HS-5 (cell line): ENCODE measurements around the gene TREML4.
"Not testable (repeated sequence)": the region's sequence is repeated elsewhere in the genome, so short reads cannot be mapped to it uniquely, and the experiment has no call there.

Experiments
- DNase-seq: peaks from one replicate; pipeline ENCODE4 v3.0.0-alpha.2; 2012; ENCODE audit warnings: low read depth

The TREML4 gene, protein sequence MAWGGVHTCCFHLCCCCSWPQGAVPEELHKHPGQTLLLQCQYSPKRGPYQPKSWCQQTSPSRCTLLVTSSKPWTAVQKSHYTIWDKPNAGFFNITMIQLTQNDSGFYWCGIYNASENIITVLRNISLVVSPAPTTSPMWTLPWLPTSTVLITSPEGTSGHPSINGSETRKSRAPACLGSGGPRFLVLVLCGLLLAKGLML

GRCh38 chr6:41228096-41228495 is at the start of gene TREML4:
TREML4 (plus strand) TSS chr6:41228349; CDS start chr6:41228428, 79 bp downstream.
- no peak for DNase-seq

GRCh38 chr6:41179163-41179562 is 49.0 kb upstream of the TREML4 start:
- no peak for DNase-seq

GRCh38 chr6:41181566-41181965 is 46.6 kb upstream of the TREML4 start:
- no peak for DNase-seq

- no peak for DNase-seq
Measured at GRCh38 chr6:41182069-41183034, 45.8 kb upstream of the TREML4 start.

DNA sequence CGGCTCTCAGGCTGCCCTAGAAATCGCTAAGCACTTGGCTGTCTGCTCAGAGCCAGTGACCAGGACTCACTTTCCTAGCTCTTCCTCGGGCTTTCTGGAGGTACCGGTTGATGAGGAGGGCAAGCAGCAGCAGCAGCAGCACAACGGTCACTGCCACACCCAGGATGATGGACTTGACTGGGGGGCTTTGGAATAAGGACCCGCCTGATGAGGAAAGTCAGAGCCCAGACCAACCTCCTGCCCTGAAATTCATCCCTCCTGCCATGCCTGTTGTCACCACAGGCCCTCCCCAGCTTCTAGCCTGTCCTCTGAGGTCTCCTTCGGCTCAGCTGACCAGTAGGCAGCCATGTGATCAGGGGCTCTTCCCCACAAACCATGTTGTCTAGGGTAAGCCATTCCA is 43.4 kb upstream of the TREML4 start:
- DNase-seq: no peak

DNA sequence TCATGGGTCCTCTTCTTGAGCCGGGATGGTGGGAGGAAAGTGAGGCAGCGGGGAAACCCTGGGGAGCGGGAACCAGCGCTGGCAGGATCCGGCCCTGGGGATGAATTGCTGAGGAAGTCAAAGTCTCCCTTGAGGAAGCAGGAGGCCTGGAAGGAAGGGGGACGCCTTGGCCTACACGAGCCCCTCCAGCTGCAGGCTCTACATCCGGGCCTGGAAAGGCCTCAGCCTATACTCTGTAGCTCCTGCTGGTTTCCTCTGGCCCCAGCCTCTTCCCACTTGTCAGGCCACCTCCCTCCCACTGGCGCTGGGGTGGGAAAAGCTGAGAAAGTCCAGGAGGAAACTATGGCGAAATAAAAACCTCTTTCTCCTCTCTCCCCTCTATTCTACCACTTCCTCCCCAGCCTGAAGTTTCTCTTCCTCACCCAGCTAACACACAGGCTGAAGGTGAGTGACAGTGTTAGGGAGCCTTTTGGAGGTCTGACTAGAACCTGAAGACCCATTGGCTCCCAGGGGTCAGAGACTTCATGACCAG is 42.1 kb upstream of the TREML4 start:
- no peak for DNase-seq

- no peak for DNase-seq
Measured at GRCh38 chr6:41187924-41188886, 39.9 kb upstream of the TREML4 start.

DNA sequence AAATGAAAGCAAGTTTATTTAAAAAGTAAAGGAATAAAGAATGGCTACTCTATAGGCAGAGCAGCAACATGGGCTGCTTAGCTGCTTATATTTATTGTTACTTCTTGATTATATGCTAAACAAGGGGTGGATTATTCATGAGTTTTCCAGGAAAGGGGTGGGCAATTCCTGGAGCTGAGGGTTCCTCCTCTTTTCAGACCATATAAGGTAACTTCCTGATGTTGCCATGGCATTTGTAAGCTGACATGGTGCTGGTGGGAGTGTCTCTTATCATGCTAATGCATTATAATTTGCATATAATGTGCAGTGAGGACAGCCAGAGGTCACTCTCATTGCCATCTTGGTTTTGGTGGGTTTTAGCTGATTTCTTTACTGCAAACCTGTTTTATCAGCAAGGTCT is 39.1 kb upstream of the TREML4 start:
- DNase-seq: not testable (repeated sequence)

- DNase-seq: no peak
Measured at GRCh38 chr6:41189967-41190366, 38.2 kb upstream of the TREML4 start.

DNA sequence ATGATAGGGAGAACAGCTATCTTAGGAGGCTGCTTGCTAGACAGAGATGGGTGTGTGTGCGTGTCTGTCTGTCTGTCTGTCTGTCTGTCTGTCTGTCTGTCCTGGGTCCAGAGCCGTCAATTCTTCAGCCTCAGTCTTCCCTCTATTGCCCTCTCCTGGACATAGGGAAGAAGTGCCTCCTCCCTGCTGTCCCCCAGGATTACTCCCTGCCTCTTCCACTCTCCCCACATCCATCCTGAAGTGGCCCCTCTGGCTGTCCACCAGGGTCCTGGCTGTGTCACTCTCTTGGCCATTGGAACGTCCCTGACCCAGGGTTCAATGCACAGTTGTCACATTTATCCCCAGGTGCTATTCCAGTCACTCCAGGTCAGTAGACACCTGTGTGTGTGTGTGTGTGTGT is 37.4 kb upstream of the TREML4 start:
- no peak for DNase-seq

DNA sequence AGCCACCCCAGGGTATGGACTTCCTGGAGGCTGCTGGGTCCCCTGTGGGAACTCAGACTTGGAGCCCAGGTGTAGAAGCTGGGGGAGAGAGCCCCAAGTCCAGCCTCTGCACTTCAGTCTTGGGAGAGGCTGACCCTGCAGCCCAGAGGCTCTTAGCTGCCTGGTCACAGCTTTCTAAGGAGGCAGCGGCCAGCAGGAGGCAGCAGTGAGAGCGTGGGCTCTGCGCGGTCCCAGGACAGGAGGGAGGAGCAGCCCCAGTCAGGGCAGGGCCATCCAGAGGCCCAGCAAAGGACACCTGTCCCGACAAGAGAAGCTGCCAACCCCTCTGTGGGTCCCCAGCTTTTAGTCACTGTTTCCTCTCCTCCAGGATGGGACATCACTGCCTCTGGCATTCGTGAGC is 36.6 kb upstream of the TREML4 start:
- no peak for DNase-seq

- DNase-seq: no peak
Measured at GRCh38 chr6:41193171-41193734, 34.9 kb upstream of the TREML4 start.

GRCh38 chr6:41193884-41194283 is 34.3 kb upstream of the TREML4 start:
- no peak for DNase-seq

DNA sequence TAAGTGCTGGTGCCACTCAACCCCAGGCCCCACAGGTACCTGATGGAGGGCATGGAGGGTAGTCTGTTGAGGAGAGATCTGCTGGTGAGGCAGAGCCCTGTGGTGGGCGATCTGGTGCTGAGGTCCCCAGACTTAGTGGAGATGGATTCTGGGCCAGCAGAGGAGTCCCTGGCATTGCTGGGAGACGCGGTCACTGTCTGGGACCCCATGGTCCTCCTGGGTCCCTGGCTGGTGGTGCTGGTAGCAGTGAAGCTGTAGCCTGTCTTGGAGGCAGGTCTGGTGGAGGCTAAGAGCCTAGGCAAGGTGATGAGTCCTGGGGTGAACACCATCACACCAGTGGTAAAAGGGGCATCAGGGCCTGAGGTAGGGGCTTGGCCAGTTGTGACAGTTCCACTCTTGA is 33.8 kb upstream of the TREML4 start:
- no peak for DNase-seq

- DNase-seq: no peak
Measured at GRCh38 chr6:41197234-41197633, 30.9 kb upstream of the TREML4 start.

DNA sequence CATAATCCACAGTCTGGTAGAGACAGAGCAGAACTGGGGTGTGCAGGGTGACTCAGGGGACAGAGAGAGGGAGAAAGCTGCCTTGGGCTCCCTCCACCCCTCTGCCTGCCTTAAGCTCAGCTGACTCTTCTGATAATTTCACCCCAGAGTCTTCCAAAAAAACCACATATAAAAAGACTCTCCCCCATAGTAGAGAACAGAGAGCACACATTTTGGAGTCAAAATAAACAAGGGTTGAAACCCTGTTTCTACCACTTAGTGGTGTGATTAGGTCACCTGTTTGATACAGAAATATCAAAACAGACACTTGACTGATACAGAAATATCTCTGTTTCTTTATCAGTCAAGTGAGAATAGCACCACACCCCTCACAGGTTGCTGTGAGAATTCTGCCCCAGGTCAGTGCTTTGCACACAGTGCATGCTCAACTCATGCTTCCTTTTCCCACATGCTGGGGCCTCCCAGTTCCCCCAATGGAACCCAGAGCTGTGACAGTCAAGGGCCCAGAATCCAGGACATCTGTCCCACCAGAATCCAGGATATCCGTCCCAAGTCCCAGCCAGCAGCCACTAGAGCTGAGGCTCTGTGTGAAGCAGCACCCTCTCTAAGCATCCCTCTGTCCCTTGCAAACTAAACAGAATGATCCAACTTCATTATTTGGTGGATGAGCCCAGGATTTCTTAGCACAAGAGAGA is 28.4 kb upstream of the TREML4 start:
- no peak for DNase-seq

DNA sequence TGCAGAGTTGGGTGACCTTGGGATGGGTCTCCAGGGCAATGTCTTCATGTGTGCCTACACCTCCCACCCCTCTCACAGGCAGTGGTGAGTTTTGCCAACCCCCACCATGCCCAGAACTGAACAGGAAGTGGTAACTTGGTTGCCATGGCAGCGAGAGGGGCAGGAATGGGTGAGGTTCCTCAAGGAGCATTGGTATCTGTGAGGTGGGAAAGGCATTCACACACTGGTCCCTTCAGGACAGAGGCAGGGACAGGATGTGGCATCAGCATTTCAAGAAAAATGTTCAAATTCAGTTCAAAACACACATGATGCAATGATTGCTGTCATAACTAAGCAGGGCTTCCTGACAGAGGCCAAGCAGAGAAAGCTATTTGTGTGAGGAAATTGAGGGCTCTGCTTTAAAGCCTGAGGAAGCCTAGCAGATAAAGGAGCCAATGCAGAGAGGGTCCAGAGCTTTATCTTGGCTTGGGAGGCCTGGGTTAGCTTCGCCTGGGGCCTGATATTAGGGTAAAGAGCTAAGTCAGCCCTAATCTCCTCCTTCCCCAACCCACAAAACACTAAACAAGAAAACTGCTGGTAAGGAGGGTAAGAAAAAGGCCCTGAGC is 27.8 kb upstream of the TREML4 start:
- DNase-seq: no peak

GRCh38 chr6:41200901-41201763 is 27.0 kb upstream of the TREML4 start, which contains the start of gene TREML2:
TREML2 (minus strand) TSS chr6:41201149; CDS start chr6:41201008, 141 bp downstream.
- DNase-seq: no peak

DNA sequence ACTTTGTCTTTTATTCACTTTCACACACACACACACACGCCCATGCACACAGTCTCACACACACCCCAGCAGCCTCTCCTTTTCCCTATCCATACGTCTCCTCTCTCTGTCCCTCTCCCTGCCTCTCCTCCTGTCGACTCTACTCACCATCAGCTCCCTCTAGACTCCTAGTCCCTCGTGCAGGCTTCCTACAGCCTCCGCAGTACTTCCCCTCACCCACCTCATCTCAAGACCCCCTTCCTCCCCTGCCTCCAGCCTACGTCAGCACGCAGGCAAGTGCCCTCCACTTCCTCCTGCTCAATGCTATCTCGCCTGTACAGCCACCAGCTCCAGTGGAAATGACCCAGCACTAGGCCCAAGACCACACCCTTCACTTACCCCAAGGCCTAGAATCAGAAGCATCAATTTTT is 26.4 kb upstream of the TREML4 start:
- no peak for DNase-seq
